Muscle layer of duodenum (tissue), 2 donors: Measurements from ENCODE around the gene TENT4A.
A peak's percentile ranks its signal among the peaks of the same experiment; 100 is the strongest.

ENCODE experiments used
- H3K27ac ChIP-seq: one replicate; pipeline ENCODE4 v1.7.0; 2013; ENCODE audit warnings: mild to moderate bottlenecking, low read length
- H3K27me3 ChIP-seq: one replicate; pipeline ENCODE4 v1.7.0; 2013; ENCODE audit warnings: low read depth, mild to moderate bottlenecking, control low read depth, low read length
- H3K36me3 ChIP-seq, 2 donors: one replicate each; pipeline ENCODE4 v1.7.0; 2013; ENCODE audit warnings: low read length in 2 of 2, control low read depth in 1 of 2, mild to moderate bottlenecking in 1 of 2; ENCODE audit not compliant: insufficient read depth in 2 of 2, control insufficient read depth in 1 of 2
- H3K4me1 ChIP-seq, 2 donors: one replicate each; pipeline ENCODE4 v1.7.0; 2013; ENCODE audit warnings: low read length in 2 of 2, mild to moderate bottlenecking in 2 of 2, control low read depth in 1 of 2, moderate library complexity in 1 of 2; ENCODE audit not compliant: insufficient read depth in 2 of 2, control insufficient read depth in 1 of 2
- H3K4me3 ChIP-seq, 2 donors: one replicate each; pipeline ENCODE4 v1.7.0; 2013; ENCODE audit warnings: low read length in 2 of 2, low read depth in 1 of 2, mild to moderate bottlenecking in 1 of 2
- H3K9me3 ChIP-seq, 2 donors: one replicate each; pipeline ENCODE4 v1.7.0; 2013; ENCODE audit warnings: low read length in 2 of 2, control low read depth in 1 of 2, mild to moderate bottlenecking in 1 of 2; ENCODE audit not compliant: control insufficient read depth in 1 of 2
- donor health status: healthy.

The TENT4A gene

GRCh38 chr5:6711409-6712141 is 1.7 kb upstream of the TENT4A start:
- no peaks in the 10 kb centered on the region for H3K9me3 ChIP-seq
- H3K27me3 ChIP-seq: no peaks in the 10 kb centered on the region
- peak overlapping the region; percentile 83 for H3K27ac ChIP-seq
- peaks cover 18 to 24% of the 10 kb centered on the region in 2 donors for H3K4me1 ChIP-seq
- H3K4me3 ChIP-seq: peak overlapping the region; percentile 72 to 80
- H3K36me3 ChIP-seq: peaks cover 0 to 5% of the 10 kb centered on the region in 2 donors

GRCh38 chr5:6712142-6712576 is 1.1 kb upstream of the TENT4A start:
- peaks cover 24 to 30% of the 10 kb centered on the region in 2 donors for H3K4me1 ChIP-seq
- peaks cover 0 to 5% of the 10 kb centered on the region in 2 donors for H3K36me3 ChIP-seq
- H3K27me3 ChIP-seq: no peaks in the 10 kb centered on the region
- peak overlapping the region; percentile 83 for H3K27ac ChIP-seq
- peak overlapping the region; percentile 72 to 80 for H3K4me3 ChIP-seq
- H3K9me3 ChIP-seq: no peaks in the 10 kb centered on the region

- Histone ChIP-seq H3K4me1 (peaks cover 26 to 35% of the 10 kb centered on the region in 2 donors), H3K4me3 (peak overlapping the region; percentile 72 to 80), H3K27me3 (no peaks in the 10 kb centered on the region), H3K36me3 (peaks cover 0 to 5% of the 10 kb centered on the region in 2 donors), H3K27ac (peak overlapping the region; percentile 83), H3K9me3 (no peaks in the 10 kb centered on the region)
Observed at GRCh38 chr5:6712577-6713273, 507 bp upstream of the TENT4A start.

GRCh38 chr5:6714226-6715041 is 1.2 kb downstream of the TENT4A start:
- Histone ChIP-seq H3K4me1 (peaks cover 26 to 48% of the 10 kb centered on the region in 2 donors), H3K9me3 (no peaks in the 10 kb centered on the region), H3K27me3 (no peaks in the 10 kb centered on the region), H3K4me3 (peak overlapping the region; percentile 72 to 84), H3K36me3 (peaks cover 0 to 5% of the 10 kb centered on the region in 2 donors), H3K27ac (no peak overlapping the region)

- Histone ChIP-seq H3K27me3 (no peaks in the 10 kb centered on the region), H3K27ac (no peak overlapping the region), H3K4me3 (peak overlapping the region; percentile 72 to 84), H3K36me3 (peaks cover 0 to 9% of the 10 kb centered on the region in 2 donors), H3K9me3 (no peaks in the 10 kb centered on the region), H3K4me1 (peaks cover 30 to 54% of the 10 kb centered on the region in 2 donors)
Observed at GRCh38 chr5:6715271-6715670, 2.0 kb downstream of the TENT4A start.

- H3K27ac ChIP-seq: no peak overlapping the region
- H3K4me1 ChIP-seq: peaks cover 33 to 57% of the 10 kb centered on the region in 2 donors
Observed at GRCh38 chr5:6715758-6716628, 2.8 kb downstream of the TENT4A start.

GRCh38 chr5:6716629-6717149 is 3.5 kb downstream of the TENT4A start:
- no peaks in the 10 kb centered on the region for H3K9me3 ChIP-seq
- peak overlapping the region; percentile 72 to 84 for H3K4me3 ChIP-seq
- H3K27ac ChIP-seq: no peak overlapping the region
- peaks cover 36 to 62% of the 10 kb centered on the region in 2 donors for H3K4me1 ChIP-seq
- H3K36me3 ChIP-seq: peaks cover 0 to 9% of the 10 kb centered on the region in 2 donors
- H3K27me3 ChIP-seq: no peaks in the 10 kb centered on the region

More at GRCh38 chr5:6715758-6716628, 2.8 kb downstream of the TENT4A start:
- H3K9me3 ChIP-seq: no peaks in the 10 kb centered on the region
- peaks cover 0 to 9% of the 10 kb centered on the region in 2 donors for H3K36me3 ChIP-seq
- H3K4me3 ChIP-seq: peak overlapping the region; percentile 72 to 84
- no peaks in the 10 kb centered on the region for H3K27me3 ChIP-seq

GRCh38 chr5:6717247-6717646 is 4.0 kb downstream of the TENT4A start:
- H3K4me1 ChIP-seq: peaks cover 38 to 64% of the 10 kb centered on the region in 2 donors
- H3K4me3 ChIP-seq: no peak overlapping the region
- no peak overlapping the region for H3K27ac ChIP-seq
- no peaks in the 10 kb centered on the region for H3K27me3 ChIP-seq
- no peaks in the 10 kb centered on the region for H3K9me3 ChIP-seq
- peaks cover 0 to 7% of the 10 kb centered on the region in 2 donors for H3K36me3 ChIP-seq

GRCh38 chr5:6717687-6718086 is 4.5 kb downstream of the TENT4A start:
- Histone ChIP-seq H3K4me3 (no peak overlapping the region), H3K4me1 (peaks cover 42 to 69% of the 10 kb centered on the region in 2 donors), H3K27ac (no peak overlapping the region)

GRCh38 chr5:6718161-6718681 is 5.0 kb downstream of the TENT4A start:
- Histone ChIP-seq H3K4me1 (peaks cover 43 to 74% of the 10 kb centered on the region in 2 donors), H3K27ac (no peak overlapping the region), H3K4me3 (no peak overlapping the region), H3K27me3 (no peaks in the 10 kb centered on the region), H3K9me3 (no peaks in the 10 kb centered on the region), H3K36me3 (peaks cover 0 to 3% of the 10 kb centered on the region in 2 donors)

More at GRCh38 chr5:6717687-6718086, 4.5 kb downstream of the TENT4A start:
- Histone ChIP-seq H3K9me3 (no peaks in the 10 kb centered on the region), H3K36me3 (peaks cover 0 to 3% of the 10 kb centered on the region in 2 donors), H3K27me3 (no peaks in the 10 kb centered on the region)
